ENCODE data around the gene TMPRSS5. TPM values are rescaled to one million over a fixed set of nuclear protein-coding genes. Genes with fewer than 3 reads are reported as not detected.

The TMPRSS5 gene
- 0.18 and 0.19 TPM in 2 replicates for total RNA-seq

GRCh38 chr11:113705871-113706655 is at the start of gene TMPRSS5:
Gene TMPRSS5, minus strand, starts transcription at chr11:113706308. Its CDS starts 84 bp downstream, at chr11:113706224.

Other genes with a start within 250 kb of the TMPRSS5 start
- gene DRD2, start 230.9 kb downstream of the TMPRSS5 start, total RNA-seq, result not detected in 2 replicates
- 19.8 and 27.2 TPM in 2 replicates for gene ZW10, start 67.4 kb upstream of the TMPRSS5 start, total RNA-seq
- gene CLDN25, start 73.5 kb upstream of the TMPRSS5 start, total RNA-seq, result not detected in 2 replicates
- gene USP28, start 169.3 kb upstream of the TMPRSS5 start, total RNA-seq, result 29.6 and 31.6 TPM in 2 replicates
- not detected in 2 replicates for gene HTR3B, start 198.5 kb upstream of the TMPRSS5 start, total RNA-seq

Data from endothelial cell of coronary artery (primary cell).